Measurements from ENCODE around the gene ASB12.

Gene ASB12

DNA sequence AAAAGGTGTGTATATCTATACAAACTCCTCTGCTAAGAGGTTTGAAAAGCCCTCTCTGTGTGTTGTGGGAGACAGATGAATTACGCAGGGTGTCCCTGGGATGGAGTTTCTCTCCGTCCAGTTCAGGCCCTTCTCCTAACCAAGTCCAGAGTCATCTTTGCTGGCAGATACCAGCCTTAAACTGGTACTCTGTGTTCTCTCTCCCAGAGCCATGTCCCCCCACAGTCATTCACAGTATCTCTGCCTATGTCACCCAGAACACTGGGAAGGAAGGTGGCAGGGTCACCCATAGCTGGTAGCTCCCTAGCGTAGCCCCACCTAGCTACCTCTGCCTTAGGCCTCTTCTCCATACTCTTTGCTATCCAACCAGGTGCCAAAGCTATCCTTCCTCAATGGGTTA lies 33.8 kb downstream of the ASB12 start:
- no peak overlapping the region for H2AFZ ChIP-seq (ENCODE audit: low read depth, low read length)
- H2AK5ac ChIP-seq (ENCODE audit: low read length, severe bottlenecking) = no peak overlapping the region
- no peak overlapping the region for H4K8ac ChIP-seq (ENCODE audit: low read length)
- H2BK120ac ChIP-seq (ENCODE audit: low read depth, low read length) = no peak overlapping the region
- H2BK15ac ChIP-seq (ENCODE audit: low read depth, poor library complexity, severe bottlenecking) = no peak overlapping the region
- H3K4me1 ChIP-seq (ENCODE audit: control insufficient read depth, insufficient read depth, low read depth, low read length) = no peaks in the 10 kb centered on the region
- no peak overlapping the region for H2BK5ac ChIP-seq (ENCODE audit: low read depth, low read length, poor library complexity, severe bottlenecking)
- no peaks in the 10 kb centered on the region for H3K9me3 ChIP-seq (ENCODE audit: control insufficient read depth, low read length)
- H3K18ac ChIP-seq (ENCODE audit: low read depth in 1 of 2, low read length in 2 of 2) = no peak overlapping the region
- H3K4me3 ChIP-seq (ENCODE audit: insufficient read depth in 1 of 2, low read depth in 1 of 2, low read length in 2 of 2) = no peak overlapping the region
- 96% methylated on average over 2 of the region's 3 CpGs for WGBS
- no peak for DNase-seq
- H3K27ac ChIP-seq (ENCODE audit: low read length, poor library complexity, severe bottlenecking) = no peak overlapping the region
- peaks cover 0 to 8% of the 10 kb centered on the region in 2 experiments for H3K27me3 ChIP-seq (ENCODE audit: control insufficient read depth in 1 of 2, insufficient read depth in 1 of 2, low read length in 2 of 2)
- no peak overlapping the region for H2BK12ac ChIP-seq (ENCODE audit: low read length in 2 of 2)
- H3K79me1 ChIP-seq (replicated peaks; ENCODE audit: low read length, poor library complexity, severe bottlenecking) = peaks cover 17% of the 10 kb centered on the region
- H3K4me2 ChIP-seq (ENCODE audit: low read length, poor library complexity, severe bottlenecking) = no peak overlapping the region
- H3K23ac ChIP-seq (ENCODE audit: low read length in 2 of 2) = no peak overlapping the region
- H3K4ac ChIP-seq (ENCODE audit: low read depth in 1 of 2, low read length in 2 of 2) = no peak overlapping the region
- H4K91ac ChIP-seq (ENCODE audit: low read length) = no peak overlapping the region
- H3K14ac ChIP-seq (ENCODE audit: low read length in 2 of 2) = no peak overlapping the region
- no peak overlapping the region for H3K9ac ChIP-seq (ENCODE audit: low read length)
- H3K36me3 ChIP-seq (ENCODE audit: control insufficient read depth in 1 of 2, insufficient read depth in 2 of 2, low read depth in 1 of 2, low read length in 2 of 2) = peaks cover 5 to 16% of the 10 kb centered on the region in 2 experiments

DNA sequence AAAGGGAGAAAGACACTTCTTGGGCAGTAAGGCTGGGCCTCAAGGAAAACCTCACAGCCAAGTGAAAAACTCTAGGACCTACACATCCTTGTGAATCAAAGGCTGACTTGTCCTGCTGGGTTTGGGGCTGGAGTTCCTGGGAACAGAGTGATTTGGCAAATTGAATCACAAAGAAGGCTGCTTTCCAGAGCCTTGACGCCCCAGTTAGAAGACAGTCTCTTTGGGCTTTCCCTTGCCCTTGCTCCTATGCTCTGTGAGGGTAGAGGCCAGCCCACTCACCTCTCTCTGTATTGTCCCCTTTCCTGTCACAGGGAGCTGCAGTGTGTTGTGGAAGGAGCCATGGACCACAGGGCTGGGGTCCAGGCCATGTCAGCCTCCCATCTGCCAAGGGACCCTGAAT lies 34.5 kb downstream of the ASB12 start:
- H3K14ac ChIP-seq (ENCODE audit: low read length in 2 of 2) = no peak overlapping the region
- peaks cover 16% of the 10 kb centered on the region for H3K79me1 ChIP-seq (replicated peaks; ENCODE audit: low read length, poor library complexity, severe bottlenecking)
- H2BK15ac ChIP-seq (ENCODE audit: low read depth, poor library complexity, severe bottlenecking) = no peak overlapping the region
- no peaks in the 10 kb centered on the region for H3K4me1 ChIP-seq (ENCODE audit: control insufficient read depth, insufficient read depth, low read depth, low read length)
- H3K36me3 ChIP-seq (ENCODE audit: control insufficient read depth in 1 of 2, insufficient read depth in 2 of 2, low read depth in 1 of 2, low read length in 2 of 2) = peaks cover 7 to 23% of the 10 kb centered on the region in 2 experiments
- no peak overlapping the region for H4K8ac ChIP-seq (ENCODE audit: low read length)
- H3K27ac ChIP-seq (ENCODE audit: low read length, poor library complexity, severe bottlenecking) = no peak overlapping the region
- H2BK12ac ChIP-seq (ENCODE audit: low read length in 2 of 2) = no peak overlapping the region
- H2BK5ac ChIP-seq (ENCODE audit: low read depth, low read length, poor library complexity, severe bottlenecking) = no peak overlapping the region
- no peak overlapping the region for H3K4me3 ChIP-seq (ENCODE audit: insufficient read depth in 1 of 2, low read depth in 1 of 2, low read length in 2 of 2)
- no peak for DNase-seq
- H4K91ac ChIP-seq (ENCODE audit: low read length) = no peak overlapping the region
- no peak overlapping the region for H3K23ac ChIP-seq (ENCODE audit: low read length in 2 of 2)
- H3K4me2 ChIP-seq (ENCODE audit: low read length, poor library complexity, severe bottlenecking) = no peak overlapping the region
- H3K9me3 ChIP-seq (ENCODE audit: control insufficient read depth, low read length) = no peaks in the 10 kb centered on the region
- H2AK5ac ChIP-seq (ENCODE audit: low read length, severe bottlenecking) = no peak overlapping the region
- no peak overlapping the region for H2BK120ac ChIP-seq (ENCODE audit: low read depth, low read length)
- H3K27me3 ChIP-seq (ENCODE audit: control insufficient read depth in 1 of 2, insufficient read depth in 1 of 2, low read length in 2 of 2) = peaks cover 0 to 8% of the 10 kb centered on the region in 2 experiments
- H2AFZ ChIP-seq (ENCODE audit: low read depth, low read length) = no peak overlapping the region
- no peak overlapping the region for H3K9ac ChIP-seq (ENCODE audit: low read length)
- no peak overlapping the region for H3K4ac ChIP-seq (ENCODE audit: low read depth in 1 of 2, low read length in 2 of 2)
- H3K18ac ChIP-seq (ENCODE audit: low read depth in 1 of 2, low read length in 2 of 2) = no peak overlapping the region
- no CpG with 5 or more reads among the region's 1 CpG for WGBS

DNA sequence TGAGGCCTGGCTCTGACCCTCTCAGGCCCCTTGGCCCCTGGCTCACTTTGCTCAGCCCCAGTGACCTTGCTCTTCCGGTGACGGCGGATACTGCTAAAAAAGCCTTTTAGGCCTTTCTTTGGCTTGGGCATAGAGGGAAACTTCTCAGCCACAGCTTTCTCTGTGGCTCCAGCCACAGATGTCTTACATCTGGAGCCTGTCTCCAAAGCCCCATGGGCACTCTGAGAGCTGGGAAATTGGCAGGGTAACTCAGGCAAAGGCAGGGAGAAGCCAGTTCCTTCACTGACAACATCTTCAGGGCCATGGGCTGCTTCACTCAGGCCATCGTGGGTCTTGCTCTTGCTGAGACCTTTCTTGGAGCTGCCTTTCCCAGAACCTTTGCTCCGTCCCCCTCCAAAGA lies 37.7 kb downstream of the ASB12 start:
- Histone ChIP-seq H2BK5ac (ENCODE audit: low read depth, low read length, poor library complexity, severe bottlenecking) (no peak overlapping the region), H3K36me3 (ENCODE audit: control insufficient read depth in 1 of 2, insufficient read depth in 2 of 2, low read depth in 1 of 2, low read length in 2 of 2) (peaks cover 12 to 35% of the 10 kb centered on the region in 2 experiments), H2BK12ac (ENCODE audit: low read length in 2 of 2) (no peak overlapping the region), H3K4me1 (ENCODE audit: control insufficient read depth, insufficient read depth, low read depth, low read length) (no peaks in the 10 kb centered on the region), H3K27me3 (ENCODE audit: control insufficient read depth in 1 of 2, insufficient read depth in 1 of 2, low read length in 2 of 2) (peaks cover 0 to 8% of the 10 kb centered on the region in 2 experiments), H4K8ac (ENCODE audit: low read length) (no peak overlapping the region), H3K18ac (ENCODE audit: low read depth in 1 of 2, low read length in 2 of 2) (no peak overlapping the region), H2AK5ac (ENCODE audit: low read length, severe bottlenecking) (no peak overlapping the region), H2AFZ (ENCODE audit: low read depth, low read length) (no peak overlapping the region), H3K9ac (ENCODE audit: low read length) (no peak overlapping the region), H3K4me2 (ENCODE audit: low read length, poor library complexity, severe bottlenecking) (no peak overlapping the region), H4K91ac (ENCODE audit: low read length) (no peak overlapping the region), H3K23ac (ENCODE audit: low read length in 2 of 2) (no peak overlapping the region), H2BK15ac (ENCODE audit: low read depth, poor library complexity, severe bottlenecking) (no peak overlapping the region), H3K9me3 (ENCODE audit: control insufficient read depth, low read length) (no peaks in the 10 kb centered on the region), H3K4ac (ENCODE audit: low read depth in 1 of 2, low read length in 2 of 2) (no peak overlapping the region), H3K4me3 (ENCODE audit: insufficient read depth in 1 of 2, low read depth in 1 of 2, low read length in 2 of 2) (no peak overlapping the region), H2BK120ac (ENCODE audit: low read depth, low read length) (no peak overlapping the region), H3K14ac (ENCODE audit: low read length in 2 of 2) (no peak overlapping the region), H3K79me1 (replicated peaks; ENCODE audit: low read length, poor library complexity, severe bottlenecking) (peaks cover 10% of the 10 kb centered on the region), H3K27ac (ENCODE audit: low read length, poor library complexity, severe bottlenecking) (no peak overlapping the region)
- DNase-seq = no peak
- WGBS = 98% methylated on average over 5 of the region's 5 CpGs

DNA sequence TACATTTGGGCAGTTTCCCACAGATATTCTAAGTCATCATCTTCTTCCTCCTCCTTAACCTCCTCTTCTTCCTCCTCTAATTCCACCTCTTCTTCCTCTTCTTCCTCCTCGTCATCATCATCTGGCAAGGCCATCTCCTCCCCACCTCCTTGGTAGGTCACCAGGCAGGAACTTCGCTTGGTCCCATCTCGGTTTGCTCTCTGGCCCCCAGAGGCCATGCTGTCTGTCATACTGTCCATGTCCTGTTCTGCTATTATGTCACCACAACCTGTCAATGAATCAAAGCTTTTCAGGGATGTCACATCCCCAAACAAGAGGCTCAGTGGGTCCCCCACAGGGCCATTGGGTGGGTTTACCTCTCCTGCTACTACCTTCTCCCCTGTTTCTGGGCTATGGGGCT lies 38.4 kb downstream of the ASB12 start:
- no peak overlapping the region for H2BK120ac ChIP-seq (ENCODE audit: low read depth, low read length)
- H4K8ac ChIP-seq (ENCODE audit: low read length) = no peak overlapping the region
- no peak for DNase-seq
- H3K4me1 ChIP-seq (ENCODE audit: control insufficient read depth, insufficient read depth, low read depth, low read length) = no peaks in the 10 kb centered on the region
- H3K27ac ChIP-seq (ENCODE audit: low read length, poor library complexity, severe bottlenecking) = no peak overlapping the region
- peaks cover 0 to 8% of the 10 kb centered on the region in 2 experiments for H3K27me3 ChIP-seq (ENCODE audit: control insufficient read depth in 1 of 2, insufficient read depth in 1 of 2, low read length in 2 of 2)
- H3K36me3 ChIP-seq (ENCODE audit: control insufficient read depth in 1 of 2, insufficient read depth in 2 of 2, low read depth in 1 of 2, low read length in 2 of 2) = peaks cover 12 to 39% of the 10 kb centered on the region in 2 experiments
- no peak overlapping the region for H4K91ac ChIP-seq (ENCODE audit: low read length)
- H3K9ac ChIP-seq (ENCODE audit: low read length) = no peak overlapping the region
- H3K14ac ChIP-seq (ENCODE audit: low read length in 2 of 2) = no peak overlapping the region
- no peak overlapping the region for H3K4ac ChIP-seq (ENCODE audit: low read depth in 1 of 2, low read length in 2 of 2)
- H2BK15ac ChIP-seq (ENCODE audit: low read depth, poor library complexity, severe bottlenecking) = no peak overlapping the region
- no peaks in the 10 kb centered on the region for H3K9me3 ChIP-seq (ENCODE audit: control insufficient read depth, low read length)
- H2AFZ ChIP-seq (ENCODE audit: low read depth, low read length) = no peak overlapping the region
- no peak overlapping the region for H3K23ac ChIP-seq (ENCODE audit: low read length in 2 of 2)
- H2AK5ac ChIP-seq (ENCODE audit: low read length, severe bottlenecking) = no peak overlapping the region
- no peak overlapping the region for H2BK12ac ChIP-seq (ENCODE audit: low read length in 2 of 2)
- H3K18ac ChIP-seq (ENCODE audit: low read depth in 1 of 2, low read length in 2 of 2) = no peak overlapping the region
- H3K4me3 ChIP-seq (ENCODE audit: insufficient read depth in 1 of 2, low read depth in 1 of 2, low read length in 2 of 2) = no peak overlapping the region
- no peak overlapping the region for H3K4me2 ChIP-seq (ENCODE audit: low read length, poor library complexity, severe bottlenecking)
- H2BK5ac ChIP-seq (ENCODE audit: low read depth, low read length, poor library complexity, severe bottlenecking) = no peak overlapping the region
- 96% methylated on average over 3 of the region's 3 CpGs for WGBS
- H3K79me1 ChIP-seq (replicated peaks; ENCODE audit: low read length, poor library complexity, severe bottlenecking) = peaks cover 6% of the 10 kb centered on the region
